Measurements from ENCODE around the gene INS. TPM values are rescaled to one million over a fixed set of nuclear protein-coding genes. Genes with fewer than 3 reads are reported as not detected.

The INS gene
- total RNA-seq, 1 donor from 2014 or later: not detected

DNA sequence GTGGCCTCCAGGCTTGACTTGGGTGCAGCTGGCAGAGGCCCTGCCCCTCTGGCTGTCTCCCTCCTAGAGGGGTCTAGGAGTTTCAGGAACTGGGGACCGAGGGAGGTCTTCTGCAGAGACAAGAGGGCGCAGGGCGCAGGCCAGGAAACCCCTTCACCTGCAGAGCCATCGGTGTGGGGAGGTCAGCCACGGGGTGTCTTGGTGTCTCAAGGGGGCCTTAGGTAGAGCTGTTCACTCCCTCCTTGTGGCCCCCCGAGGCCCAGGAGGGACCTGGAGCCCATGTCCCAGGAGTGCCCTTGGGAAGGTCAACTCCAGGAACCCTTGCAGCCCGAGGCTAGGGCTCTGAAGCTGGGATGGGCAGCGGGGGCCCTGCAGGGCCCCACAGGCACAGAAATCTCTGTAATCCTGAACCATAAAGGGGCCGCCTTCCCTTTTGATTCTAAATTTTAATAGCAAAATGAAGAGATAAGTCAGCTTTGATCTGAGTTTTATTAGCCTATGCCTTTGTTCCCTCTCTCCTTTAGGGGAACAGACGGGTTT lies 42.0 kb upstream of the INS start:
- H3K79me2 ChIP-seq (ENCODE audit: insufficient read depth, low read length): no peaks in the 10 kb centered on the region
- H3K4me3 ChIP-seq (ENCODE audit: insufficient read depth, low read depth, low read length): no peak overlapping the region
- no peak overlapping the region for H2AFZ ChIP-seq (ENCODE audit: low read depth, low read length)
- Mint-ChIP-seq H3K4me1 (ENCODE audit: low read depth, unreplicated experiment) (no peaks in the 10 kb centered on the region), H3K9me3 (ENCODE audit: unreplicated experiment) (no peaks in the 10 kb centered on the region), H3K27ac (ENCODE audit: unreplicated experiment) (no peak overlapping the region), H3K36me3 (ENCODE audit: low read depth, unreplicated experiment) (peaks cover 2% of the 10 kb centered on the region), H3K27me3 (ENCODE audit: low read depth, unreplicated experiment) (peaks cover 28% of the 10 kb centered on the region), H3K4me3 (ENCODE audit: unreplicated experiment) (no peak overlapping the region)
- no peak overlapping the region for H3K4me2 ChIP-seq (ENCODE audit: low read length)
- H3K36me3 ChIP-seq (ENCODE audit: insufficient read depth, low read length): no peaks in the 10 kb centered on the region
- no peak for DNase-seq (ENCODE audit: low read depth)
- H3K27ac ChIP-seq (ENCODE audit: low read depth, low read length): no peak overlapping the region
- no peaks in the 10 kb centered on the region for H4K20me1 ChIP-seq (ENCODE audit: insufficient read depth, low read length)
- H3K4me1 ChIP-seq (ENCODE audit: insufficient read depth, low read length): no peaks in the 10 kb centered on the region
- no peak for FAIRE-seq
- TF ChIP-seq, protein P1, sequence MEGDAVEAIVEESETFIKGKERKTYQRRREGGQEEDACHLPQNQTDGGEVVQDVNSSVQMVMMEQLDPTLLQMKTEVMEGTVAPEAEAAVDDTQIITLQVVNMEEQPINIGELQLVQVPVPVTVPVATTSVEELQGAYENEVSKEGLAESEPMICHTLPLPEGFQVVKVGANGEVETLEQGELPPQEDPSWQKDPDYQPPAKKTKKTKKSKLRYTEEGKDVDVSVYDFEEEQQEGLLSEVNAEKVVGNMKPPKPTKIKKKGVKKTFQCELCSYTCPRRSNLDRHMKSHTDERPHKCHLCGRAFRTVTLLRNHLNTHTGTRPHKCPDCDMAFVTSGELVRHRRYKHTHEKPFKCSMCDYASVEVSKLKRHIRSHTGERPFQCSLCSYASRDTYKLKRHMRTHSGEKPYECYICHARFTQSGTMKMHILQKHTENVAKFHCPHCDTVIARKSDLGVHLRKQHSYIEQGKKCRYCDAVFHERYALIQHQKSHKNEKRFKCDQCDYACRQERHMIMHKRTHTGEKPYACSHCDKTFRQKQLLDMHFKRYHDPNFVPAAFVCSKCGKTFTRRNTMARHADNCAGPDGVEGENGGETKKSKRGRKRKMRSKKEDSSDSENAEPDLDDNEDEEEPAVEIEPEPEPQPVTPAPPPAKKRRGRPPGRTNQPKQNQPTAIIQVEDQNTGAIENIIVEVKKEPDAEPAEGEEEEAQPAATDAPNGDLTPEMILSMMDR (IDR thresholded peaks at IDR 0.05; ENCODE audit: insufficient read depth, low read depth, low read length): no peak
- TF ChIP-seq EZH2 (IDR thresholded peaks at IDR 0.05; ENCODE audit: insufficient read depth, low read length): no peak
- no peak overlapping the region for H3K9ac ChIP-seq (ENCODE audit: low read length)
- H3K27me3 ChIP-seq (ENCODE audit: insufficient read depth, low read length): no peaks in the 10 kb centered on the region
- H3K9me3 ChIP-seq (ENCODE audit: insufficient read depth, low read depth, low read length): no peaks in the 10 kb centered on the region

DNA sequence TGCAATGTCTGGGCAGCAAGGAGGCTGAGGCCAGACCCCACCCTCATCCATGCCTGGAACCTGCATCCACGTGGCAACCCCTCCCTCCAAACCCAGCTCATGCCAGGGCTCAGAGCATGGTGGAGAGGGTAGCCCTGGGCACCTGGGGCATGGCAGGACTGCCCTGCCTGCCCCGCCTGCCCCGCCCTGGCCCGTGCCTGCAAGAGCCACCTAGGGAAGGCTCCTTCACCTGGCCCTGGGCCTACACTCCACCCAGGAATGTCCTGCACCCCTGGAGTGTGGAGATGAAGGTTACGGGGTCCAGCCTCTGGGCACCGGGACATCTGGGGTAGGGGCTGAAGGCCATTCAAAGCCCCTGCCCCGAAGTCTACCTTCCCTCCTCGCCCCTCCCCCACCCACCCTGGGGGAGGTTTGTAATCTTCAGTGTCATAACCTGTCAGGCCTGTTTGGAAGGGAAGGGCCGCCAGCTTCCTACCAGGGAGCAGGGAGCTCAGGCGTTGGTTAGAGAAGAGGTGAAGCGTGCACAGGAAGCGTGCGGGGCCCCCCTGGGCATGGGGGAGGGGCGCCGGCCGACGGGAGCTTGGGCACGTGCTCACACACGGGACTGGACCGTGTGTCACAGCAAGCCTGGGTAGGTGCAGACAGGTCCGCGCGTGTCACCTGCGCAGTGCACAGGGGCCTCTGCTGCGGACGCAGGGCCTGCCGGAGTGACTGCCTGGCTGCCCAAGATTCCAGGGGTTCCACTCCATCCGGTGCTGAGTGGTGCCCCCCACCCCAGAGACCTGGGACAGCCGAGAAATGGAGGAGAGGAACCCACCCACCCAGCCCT lies 41.3 kb upstream of the INS start:
- no peak for FAIRE-seq
- Histone ChIP-seq H3K79me2 (ENCODE audit: insufficient read depth, low read length) (no peaks in the 10 kb centered on the region), H3K27ac (ENCODE audit: low read depth, low read length) (no peak overlapping the region), H4K20me1 (ENCODE audit: insufficient read depth, low read length) (no peaks in the 10 kb centered on the region), H3K9ac (ENCODE audit: low read length) (no peak overlapping the region), H3K9me3 (ENCODE audit: insufficient read depth, low read depth, low read length) (no peaks in the 10 kb centered on the region), H3K27me3 (ENCODE audit: insufficient read depth, low read length) (no peaks in the 10 kb centered on the region), H3K4me1 (ENCODE audit: insufficient read depth, low read length) (no peaks in the 10 kb centered on the region), H3K4me3 (ENCODE audit: insufficient read depth, low read depth, low read length) (no peak overlapping the region), H3K36me3 (ENCODE audit: insufficient read depth, low read length) (no peaks in the 10 kb centered on the region), H2AFZ (ENCODE audit: low read depth, low read length) (no peak overlapping the region), H3K4me2 (ENCODE audit: low read length) (no peak overlapping the region)
- Mint-ChIP-seq H3K4me3 (ENCODE audit: unreplicated experiment) (no peak overlapping the region), H3K27ac (ENCODE audit: unreplicated experiment) (no peak overlapping the region), H3K36me3 (ENCODE audit: low read depth, unreplicated experiment) (peaks cover 2% of the 10 kb centered on the region), H3K9me3 (ENCODE audit: unreplicated experiment) (no peaks in the 10 kb centered on the region), H3K27me3 (ENCODE audit: low read depth, unreplicated experiment) (peaks cover 27% of the 10 kb centered on the region), H3K4me1 (ENCODE audit: low read depth, unreplicated experiment) (no peaks in the 10 kb centered on the region)
- DNase-seq (ENCODE audit: low read depth): no peak
- no peak for TF ChIP-seq EZH2 (IDR thresholded peaks at IDR 0.05; ENCODE audit: insufficient read depth, low read length)
- TF ChIP-seq, protein P1 (IDR thresholded peaks at IDR 0.05; ENCODE audit: insufficient read depth, low read depth, low read length): no peak

DNA sequence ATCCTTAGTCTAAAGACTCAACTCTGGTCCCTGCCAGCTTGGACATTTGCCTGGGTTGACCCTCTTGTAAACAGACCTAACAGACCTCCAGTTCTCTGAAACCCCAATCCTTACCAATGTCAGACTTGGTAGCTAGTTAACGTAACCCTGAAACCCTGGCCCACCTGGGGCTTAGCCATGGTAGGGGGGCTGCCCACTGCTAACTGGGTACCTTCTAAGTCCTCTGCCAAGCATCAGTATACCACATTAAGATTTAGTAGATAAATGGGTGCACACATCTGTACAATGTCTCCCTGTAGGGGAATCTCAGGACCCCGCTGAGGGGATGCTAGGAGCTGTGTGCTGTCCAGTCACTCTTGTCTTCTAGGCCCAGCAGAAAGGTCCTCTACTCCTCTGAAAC lies 40.5 kb upstream of the INS start:
- Histone ChIP-seq H3K4me2 (ENCODE audit: low read length) (no peak overlapping the region), H2AFZ (ENCODE audit: low read depth, low read length) (no peak overlapping the region), H3K27me3 (ENCODE audit: insufficient read depth, low read length) (no peaks in the 10 kb centered on the region), H3K4me1 (ENCODE audit: insufficient read depth, low read length) (no peaks in the 10 kb centered on the region), H3K9me3 (ENCODE audit: insufficient read depth, low read depth, low read length) (no peaks in the 10 kb centered on the region), H3K4me3 (ENCODE audit: insufficient read depth, low read depth, low read length) (no peak overlapping the region), H3K36me3 (ENCODE audit: insufficient read depth, low read length) (no peaks in the 10 kb centered on the region), H3K9ac (ENCODE audit: low read length) (no peak overlapping the region), H3K79me2 (ENCODE audit: insufficient read depth, low read length) (no peaks in the 10 kb centered on the region), H3K27ac (ENCODE audit: low read depth, low read length) (no peak overlapping the region), H4K20me1 (ENCODE audit: insufficient read depth, low read length) (peaks cover 5% of the 10 kb centered on the region)
- no peak for TF ChIP-seq EZH2 (IDR thresholded peaks at IDR 0.05; ENCODE audit: insufficient read depth, low read length)
- TF ChIP-seq, protein P1 (IDR thresholded peaks at IDR 0.05; ENCODE audit: insufficient read depth, low read depth, low read length): no peak
- Mint-ChIP-seq H3K27me3 (ENCODE audit: low read depth, unreplicated experiment) (peaks cover 28% of the 10 kb centered on the region), H3K9me3 (ENCODE audit: unreplicated experiment) (no peaks in the 10 kb centered on the region), H3K4me1 (ENCODE audit: low read depth, unreplicated experiment) (no peaks in the 10 kb centered on the region), H3K27ac (ENCODE audit: unreplicated experiment) (no peak overlapping the region), H3K4me3 (ENCODE audit: unreplicated experiment) (no peak overlapping the region), H3K36me3 (ENCODE audit: low read depth, unreplicated experiment) (peaks cover 2% of the 10 kb centered on the region)
- DNase-seq (ENCODE audit: low read depth) (no peak), FAIRE-seq (no peak)
